ENCODE results near the gene EPS15. TPM values are rescaled to one million over a fixed set of nuclear protein-coding genes. Genes with fewer than 3 reads are reported as not detected.

The EPS15 gene
- total and polyA plus RNA-seq, 9 of the 15 experiments (the other 6 are each of a cell fraction or from before 2014, with no cell fraction given) = 23.1 to 69.0 (median 41.7) TPM

DNA sequence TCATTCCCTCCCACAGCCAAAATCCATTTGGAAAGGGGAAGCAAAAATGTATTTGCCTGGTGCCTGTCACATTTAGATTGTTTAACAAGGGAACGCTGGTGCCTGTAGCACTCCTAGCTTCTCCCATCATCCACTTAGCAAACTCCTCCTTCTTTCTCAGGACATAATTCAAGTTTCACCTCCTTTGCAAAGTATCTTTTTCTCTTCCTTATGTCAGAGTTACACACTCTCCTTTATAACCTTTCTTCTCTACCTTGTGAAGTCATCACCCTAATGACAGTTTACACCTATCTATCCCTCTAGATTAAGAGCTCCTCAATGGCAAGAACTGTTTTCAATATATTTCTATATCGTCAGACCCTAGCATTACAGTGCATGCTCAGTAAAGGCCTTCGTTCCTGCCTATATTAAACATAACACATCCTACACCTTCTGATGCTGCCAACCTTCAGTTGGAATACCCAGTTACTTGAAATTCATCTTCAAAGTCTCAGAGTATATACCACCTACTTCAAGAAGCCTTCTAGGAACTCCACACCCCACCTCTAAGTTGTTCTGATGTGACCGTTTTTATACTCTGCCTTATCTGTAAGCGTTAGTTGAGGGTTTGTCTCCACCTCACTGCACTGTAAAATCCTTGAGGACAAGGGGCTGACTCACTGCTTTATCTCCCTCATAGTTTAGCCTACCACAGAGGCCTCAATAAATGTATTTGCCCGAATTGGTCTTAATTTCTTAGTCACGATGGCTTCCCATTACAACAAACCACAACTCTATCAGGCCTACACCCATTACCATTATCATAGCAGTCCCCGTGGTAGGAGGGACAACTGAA is 1.0 kb upstream of the EPS15 start (continued):
- no peak for TF ChIP-seq BDP1 (IDR thresholded peaks at IDR 0.05; ENCODE audit: insufficient read depth, insufficient read length)
- TF ChIP-seq TBP (optimal IDR thresholded peaks at IDR 0.05; ENCODE audit: low read depth, low read length) = peak; percentile 73
- no peak for TF ChIP-seq ZBTB1 (CRISPR knock-in tag; IDR thresholded peaks at IDR 0.05; ENCODE audit: borderline replicate concordance, low read depth)
- no peak; the same call in 1 of the 2 replicates for TF ChIP-seq SMARCA5 (IDR thresholded peaks at IDR 0.05)
- no peak for TF ChIP-seq CEBPZ (IDR thresholded peaks at IDR 0.05; ENCODE audit: borderline replicate concordance, low read depth, low read length)
- peak; percentile 56; the same call in 1 of the 2 replicates for TF ChIP-seq E2F5 (CRISPR knock-in tag; IDR thresholded peaks at IDR 0.05)
- no peak for TF ChIP-seq COPS2 (conservative IDR thresholded peaks at IDR 0.05)
- TF ChIP-seq SMC3 (conservative IDR thresholded peaks at IDR 0.05; ENCODE audit: insufficient read depth, low read depth, low read length) = 0 out of 2 replicates have a peak, but pooled peaks have one; percentile 4
- peak; percentile 68 for TF ChIP-seq CTBP1 (IDR thresholded peaks at IDR 0.05; ENCODE audit: borderline replicate concordance)
- TF ChIP-seq DNMT1 (IDR thresholded peaks at IDR 0.05) = peak; percentile 78; the same call in 1 of the 2 replicates
- TF ChIP-seq FOXK1 (CRISPR knock-in tag; IDR thresholded peaks at IDR 0.05; ENCODE audit: borderline replicate concordance) = no peak
- TF ChIP-seq JUNB (CRISPR knock-in tag; conservative IDR thresholded peaks at IDR 0.05) = peak; percentile 78; the same call in 1 of the 2 replicates
- TF ChIP-seq FOSL1 (tag; conservative IDR thresholded peaks at IDR 0.05) = peak; percentile 99
- peak; percentile 62 to 63; a peak in 2 of 4 replicates for TF ChIP-seq HDAC1 (IDR thresholded peaks at IDR 0.05)
- no peak for TF ChIP-seq ZNF133 (CRISPR knock-in tag; IDR thresholded peaks at IDR 0.05)
- no peak for TF ChIP-seq ZNF445 (CRISPR knock-in tag; IDR thresholded peaks at IDR 0.05; ENCODE audit: low read depth)
- TF ChIP-seq FOXO4 (CRISPR knock-in tag; IDR thresholded peaks at IDR 0.05) = no peak
- TF ChIP-seq RBFOX2 (IDR thresholded peaks at IDR 0.05; ENCODE audit: low read depth, low read length) = peak; percentile 37; the same call in 1 of the 2 replicates
- TF ChIP-seq NCOR1 (IDR thresholded peaks at IDR 0.05) = peak; percentile 80
- TF ChIP-seq DACH1 (IDR thresholded peaks at IDR 0.05; ENCODE audit: partially characterized antibody) = peak; percentile 63
- peak in 1 of 2 experiments; percentile 6; a peak in 1 of 4 replicates for TF ChIP-seq CSDE1 (IDR thresholded peaks at IDR 0.05)

All from K562 (cell line).